Retinal pigment epithelial cell (primary cell): ENCODE measurements around the gene HTATIP2.
A peak's percentile ranks its signal among the peaks of the same experiment; 100 is the strongest.
"Not testable (repeated sequence)": the region's sequence is repeated elsewhere in the genome, so short reads cannot be mapped to it uniquely, and the experiment has no call there.

Experiments
- DNase-seq: peaks from one replicate; pipeline ENCODE4 v3.0.0-alpha.2; 2010; ENCODE audit warnings: low read depth
- H3K4me3 ChIP-seq: 2 replicates; pipeline ENCODE4 v1.5.1; 2011; ENCODE audit warnings: mild to moderate bottlenecking, low read length, control low read depth, moderate library complexity
- TF ChIP-seq, protein P1 (sequence below): conservative IDR thresholded peaks from 2 replicates; pipeline ENCODE4 v1.5.1; 2011; ENCODE audit warnings: low read depth, low read length, control low read depth, inconsistent platforms

HTATIP2 gene

DNA sequence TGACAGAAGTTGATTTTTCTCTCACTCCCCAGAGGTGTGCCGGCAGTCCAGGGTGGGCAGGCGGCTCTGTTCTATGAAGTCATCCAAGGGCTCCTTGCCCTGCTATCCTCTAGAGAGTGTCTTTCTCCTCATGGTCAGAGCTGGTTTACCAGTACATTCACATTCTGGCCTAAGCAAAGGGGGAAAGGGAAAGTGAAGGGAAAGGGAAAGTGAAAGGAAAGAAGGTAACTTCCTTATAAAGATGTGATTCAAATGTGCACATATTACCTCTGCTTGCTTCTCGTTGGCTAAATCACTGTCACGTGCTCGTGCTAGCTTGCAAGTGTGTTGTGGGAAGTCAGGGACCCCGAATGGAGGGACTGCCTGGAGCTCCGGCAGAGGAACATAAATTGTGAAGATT, 2.9 kb upstream of the HTATIP2 start:
- DNase-seq: no peak
- TF ChIP-seq, protein P1, sequence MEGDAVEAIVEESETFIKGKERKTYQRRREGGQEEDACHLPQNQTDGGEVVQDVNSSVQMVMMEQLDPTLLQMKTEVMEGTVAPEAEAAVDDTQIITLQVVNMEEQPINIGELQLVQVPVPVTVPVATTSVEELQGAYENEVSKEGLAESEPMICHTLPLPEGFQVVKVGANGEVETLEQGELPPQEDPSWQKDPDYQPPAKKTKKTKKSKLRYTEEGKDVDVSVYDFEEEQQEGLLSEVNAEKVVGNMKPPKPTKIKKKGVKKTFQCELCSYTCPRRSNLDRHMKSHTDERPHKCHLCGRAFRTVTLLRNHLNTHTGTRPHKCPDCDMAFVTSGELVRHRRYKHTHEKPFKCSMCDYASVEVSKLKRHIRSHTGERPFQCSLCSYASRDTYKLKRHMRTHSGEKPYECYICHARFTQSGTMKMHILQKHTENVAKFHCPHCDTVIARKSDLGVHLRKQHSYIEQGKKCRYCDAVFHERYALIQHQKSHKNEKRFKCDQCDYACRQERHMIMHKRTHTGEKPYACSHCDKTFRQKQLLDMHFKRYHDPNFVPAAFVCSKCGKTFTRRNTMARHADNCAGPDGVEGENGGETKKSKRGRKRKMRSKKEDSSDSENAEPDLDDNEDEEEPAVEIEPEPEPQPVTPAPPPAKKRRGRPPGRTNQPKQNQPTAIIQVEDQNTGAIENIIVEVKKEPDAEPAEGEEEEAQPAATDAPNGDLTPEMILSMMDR: no peak
- H3K4me3 ChIP-seq: no peak overlapping the region

DNA sequence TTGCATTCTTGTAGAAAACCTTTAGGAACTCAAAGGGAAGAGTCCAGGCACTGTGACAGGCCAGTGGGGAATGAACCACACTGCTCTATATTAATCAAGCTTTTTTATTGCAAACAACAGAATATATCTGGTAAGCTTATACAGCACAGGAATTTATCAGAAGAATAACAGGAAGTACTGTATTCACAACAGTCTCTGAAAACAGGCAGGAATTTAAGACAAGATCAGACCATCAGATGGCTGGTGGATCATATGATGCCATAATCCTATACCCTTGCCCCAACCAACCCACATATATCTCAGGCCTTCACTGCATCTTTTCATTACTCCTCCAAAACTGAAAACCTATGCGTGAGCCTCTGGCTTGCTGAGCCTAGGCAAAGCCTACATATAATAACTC, 1.0 kb upstream of the HTATIP2 start:
- TF ChIP-seq, protein P1: no peak
- DNase-seq: no peak
- H3K4me3 ChIP-seq: no peak overlapping the region

DNA sequence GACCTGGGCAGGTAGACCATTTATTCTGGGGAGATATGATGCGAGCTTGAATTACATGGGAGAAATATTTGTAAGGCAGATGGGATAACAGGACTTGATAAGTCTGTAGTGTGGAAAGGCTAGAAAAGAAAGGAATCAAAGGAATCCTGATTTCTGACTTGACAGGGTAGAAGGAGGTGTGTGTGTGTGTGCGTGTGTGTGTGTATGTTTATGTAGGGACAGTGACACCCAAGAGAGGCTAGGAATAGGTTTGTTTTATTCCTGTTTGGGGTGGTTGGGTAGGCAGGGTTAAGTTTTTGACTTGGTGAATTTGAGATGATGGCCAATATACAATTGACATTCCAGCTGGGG, 390 bp upstream of the HTATIP2 start:
- TF ChIP-seq, protein P1: no peak
- DNase-seq: no peak

DNA sequence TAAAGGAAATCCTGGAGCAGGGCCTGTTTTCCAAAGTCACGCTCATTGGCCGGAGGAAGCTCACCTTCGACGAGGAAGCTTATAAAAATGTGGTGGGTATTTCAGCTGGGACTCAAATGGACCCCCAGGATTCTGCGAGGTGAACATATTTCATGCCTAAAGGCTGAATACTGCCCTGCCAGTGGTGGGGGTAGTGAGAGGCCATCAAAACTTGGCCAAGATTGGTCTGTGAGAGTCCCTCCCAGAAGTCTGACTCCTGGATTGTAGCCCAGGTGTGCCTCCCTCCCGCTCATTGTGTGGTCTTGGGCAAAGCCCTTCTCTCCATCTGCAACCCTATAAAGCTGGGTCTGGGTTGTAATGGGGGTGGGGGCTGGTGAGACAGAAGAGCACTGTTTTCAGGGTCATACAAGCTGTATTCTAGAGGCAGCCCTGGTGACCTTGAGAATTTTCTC, 853 bp downstream of the HTATIP2 start:
- DNase-seq: no peak
- TF ChIP-seq, protein P1: no peak
- peak overlapping the region; percentile 56 for H3K4me3 ChIP-seq

More for the DNA sequence above, 390 bp upstream of the HTATIP2 start:
- H3K4me3 ChIP-seq: peak overlapping the region; percentile 56

DNA sequence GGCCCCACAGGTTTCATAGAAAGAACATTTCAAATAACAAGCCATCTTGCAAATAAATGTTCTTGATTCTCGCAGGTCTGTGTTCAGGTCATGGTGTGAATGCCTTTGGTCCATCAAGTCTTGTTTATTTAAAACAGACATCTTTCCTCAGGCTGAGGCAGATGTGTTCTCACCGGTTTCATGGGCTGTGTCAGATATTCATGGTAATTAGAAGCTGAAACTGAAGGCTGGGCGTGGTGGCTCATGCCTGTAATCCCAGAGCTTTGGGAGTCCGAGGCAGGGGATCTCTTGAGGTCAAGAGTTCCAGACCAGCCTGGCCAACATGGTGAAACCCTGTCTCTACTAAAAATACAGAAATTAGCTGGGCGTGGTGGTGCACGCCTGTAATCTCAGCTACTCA, 2.0 kb downstream of the HTATIP2 start:
- not testable (repeated sequence) for H3K4me3 ChIP-seq, DNase-seq

DNA sequence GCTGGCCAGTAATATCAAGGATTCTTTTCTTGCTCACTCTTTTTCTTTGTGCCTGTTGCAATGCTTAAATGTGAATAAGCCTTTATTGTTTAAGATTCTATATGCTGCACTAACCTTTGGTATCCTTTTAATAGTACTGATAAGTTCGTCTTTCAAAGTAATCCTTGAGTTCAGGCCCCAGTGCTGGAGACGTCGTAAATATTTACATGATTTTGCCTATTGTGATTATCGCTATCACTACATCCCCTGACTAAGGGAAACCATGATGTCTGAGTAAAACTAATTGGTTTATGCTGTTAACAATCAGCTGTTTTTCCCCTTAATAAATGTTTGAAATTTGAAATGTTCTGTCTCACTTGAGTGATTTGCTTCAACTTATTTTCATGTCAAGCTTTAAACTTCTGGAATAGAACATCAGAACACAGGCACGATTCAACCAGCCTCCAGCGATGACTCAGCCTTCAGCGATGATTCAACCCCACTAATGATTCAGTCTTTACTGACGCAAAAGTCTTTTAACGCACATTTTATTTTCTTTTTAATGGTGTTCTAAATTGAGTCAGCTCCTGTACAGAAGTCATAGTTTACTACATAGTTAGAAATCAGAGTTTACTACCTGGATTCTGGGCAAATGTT, 3.9 kb downstream of the HTATIP2 start:
- TF ChIP-seq, protein P1: no peak
- peak; percentile 77 for DNase-seq
- H3K4me3 ChIP-seq: no peak overlapping the region

DNA sequence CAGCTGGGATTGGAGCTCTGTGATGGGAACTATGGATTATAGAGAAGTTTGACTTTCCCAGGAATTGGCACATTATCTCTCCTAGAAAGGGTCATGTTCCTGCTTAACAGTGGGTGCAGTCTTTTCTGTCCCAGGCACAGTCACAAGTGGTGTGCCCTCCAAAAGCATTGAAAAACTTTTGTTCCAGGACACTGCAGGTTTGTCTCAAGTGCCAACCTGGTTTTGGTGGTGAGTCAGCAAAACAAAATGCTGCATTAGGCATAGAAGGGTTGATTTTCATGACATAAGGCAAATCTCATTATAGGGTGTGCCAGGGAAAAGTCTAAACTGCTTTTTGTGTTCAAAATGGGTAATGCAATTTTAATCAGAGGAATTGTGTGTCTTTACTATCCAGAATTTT, 4.9 kb downstream of the HTATIP2 start:
- no peak for DNase-seq
- TF ChIP-seq, protein P1: no peak
- H3K4me3 ChIP-seq: no peak overlapping the region
